GM21529 (cell line): ENCODE data around the gene ALDH18A1.

Experiments
- ATAC-seq: cut with Tn5 transposase; IDR thresholded peaks from one replicate; pipeline ENCODE4 v1.9.1; 2021; ENCODE audit not compliant: unreplicated experiment

The ALDH18A1 gene

DNA sequence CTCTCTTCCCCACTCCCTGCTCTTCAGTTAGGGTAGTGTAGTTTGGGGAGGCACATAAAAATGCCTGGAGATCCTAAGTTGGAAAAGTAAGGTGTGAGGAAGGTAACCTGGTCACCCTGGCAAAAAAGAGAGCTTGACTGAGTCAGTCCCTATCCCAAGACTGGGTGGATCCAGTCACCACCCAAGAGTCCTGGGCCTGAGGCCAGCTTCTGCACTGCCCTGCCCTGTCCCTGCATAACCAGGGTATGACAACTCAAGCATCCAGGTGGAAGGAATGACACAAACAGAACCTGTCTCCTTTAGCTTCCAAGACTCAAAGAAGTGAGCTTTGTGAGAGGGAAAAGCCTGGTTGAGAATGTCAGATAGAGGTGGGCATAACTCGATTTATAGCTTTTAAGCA is 68.5 kb downstream of the ALDH18A1 start:
- ATAC-seq = no peak

DNA sequence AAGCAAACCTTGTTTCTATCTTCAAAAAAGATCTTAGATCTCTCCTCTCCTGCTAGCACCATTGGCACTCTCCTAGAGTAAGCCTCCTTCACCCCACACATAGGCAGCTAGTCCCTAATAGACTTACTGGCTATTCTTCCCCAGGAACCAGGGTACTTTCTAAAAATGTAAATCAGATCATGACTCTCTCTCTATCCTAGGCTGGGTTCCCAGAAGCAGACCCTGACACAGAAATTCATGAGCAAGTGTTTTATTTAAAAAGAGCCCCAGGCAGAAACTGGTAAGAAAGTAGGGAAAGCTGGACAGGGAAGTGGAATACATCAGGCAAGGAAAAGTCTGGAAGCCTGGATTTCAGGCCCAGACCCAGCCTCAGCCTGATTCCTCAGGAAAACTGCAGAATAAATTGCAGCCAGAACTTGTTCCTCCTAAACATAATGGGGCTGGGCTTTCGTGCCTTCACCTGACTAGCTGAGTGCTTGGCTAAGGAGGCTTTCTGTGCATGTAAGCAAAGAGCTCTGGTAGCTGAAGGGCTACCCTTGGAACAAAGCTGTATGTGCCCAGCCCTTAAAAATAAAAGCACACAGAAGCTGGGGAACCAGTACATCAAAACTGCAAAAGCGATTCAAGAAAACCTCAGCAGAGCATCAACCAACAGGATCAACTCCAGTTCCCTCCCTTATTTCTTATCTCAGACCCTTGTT is 76.5 kb downstream of the ALDH18A1 start:
- ATAC-seq = no peak

DNA sequence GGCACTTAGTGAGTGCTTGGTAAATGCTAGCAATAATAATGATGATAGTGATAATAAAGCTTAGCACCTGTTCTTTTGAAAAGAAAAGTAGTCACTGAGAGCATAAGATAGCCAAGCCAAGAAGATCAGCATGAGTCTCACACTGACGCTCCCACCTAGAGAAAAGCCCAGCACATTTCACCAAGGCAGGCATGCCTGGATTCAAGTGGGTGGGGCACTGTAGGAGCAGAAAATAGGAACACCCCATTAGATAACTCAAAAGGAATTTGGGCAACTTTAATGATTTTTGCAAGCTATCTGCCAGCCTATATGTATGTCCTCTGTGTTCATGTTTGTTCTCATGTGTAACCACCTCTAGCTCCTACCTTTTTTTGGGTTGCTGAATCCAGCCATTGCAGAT is 77.2 kb downstream of the ALDH18A1 start:
- ATAC-seq = no peak

GRCh38 chr10:95578619-95579018 is 77.9 kb downstream of the ALDH18A1 start:
- no peak for ATAC-seq

GRCh38 chr10:95574649-95575365 is 81.7 kb downstream of the ALDH18A1 start:
- no peak for ATAC-seq

- ATAC-seq = no peak
Observed at GRCh38 chr10:95573964-95574604, 82.4 kb downstream of the ALDH18A1 start.

- ATAC-seq = no peak
Observed at GRCh38 chr10:95573527-95573926, 83.0 kb downstream of the ALDH18A1 start.

GRCh38 chr10:95572131-95572820 is 84.2 kb downstream of the ALDH18A1 start:
- no peak for ATAC-seq

DNA sequence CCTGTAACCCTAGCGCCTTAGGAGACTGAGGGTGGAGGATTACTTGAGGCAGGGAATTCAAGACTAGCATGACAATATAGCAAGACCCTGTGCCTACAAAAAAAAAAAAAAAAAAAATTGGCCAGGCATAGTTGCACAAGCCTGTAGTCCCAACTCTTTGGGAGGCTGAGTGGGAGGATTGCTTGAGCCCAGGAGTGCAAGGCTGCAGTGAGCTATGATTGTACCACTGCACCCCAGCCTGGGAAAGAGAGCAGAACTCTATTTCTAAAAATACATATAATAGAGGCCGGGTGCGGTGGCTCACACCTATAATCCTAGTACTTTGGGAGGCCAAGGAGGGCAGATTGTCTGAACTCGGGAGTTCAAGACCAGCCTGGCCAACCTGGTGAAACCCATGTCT is 85.1 kb downstream of the ALDH18A1 start:
- no peak for ATAC-seq

- ATAC-seq = no peak
Observed at GRCh38 chr10:95569368-95569767, 87.1 kb downstream of the ALDH18A1 start.

- no peak for ATAC-seq
Observed at GRCh38 chr10:95567903-95568630, 88.4 kb downstream of the ALDH18A1 start.

DNA sequence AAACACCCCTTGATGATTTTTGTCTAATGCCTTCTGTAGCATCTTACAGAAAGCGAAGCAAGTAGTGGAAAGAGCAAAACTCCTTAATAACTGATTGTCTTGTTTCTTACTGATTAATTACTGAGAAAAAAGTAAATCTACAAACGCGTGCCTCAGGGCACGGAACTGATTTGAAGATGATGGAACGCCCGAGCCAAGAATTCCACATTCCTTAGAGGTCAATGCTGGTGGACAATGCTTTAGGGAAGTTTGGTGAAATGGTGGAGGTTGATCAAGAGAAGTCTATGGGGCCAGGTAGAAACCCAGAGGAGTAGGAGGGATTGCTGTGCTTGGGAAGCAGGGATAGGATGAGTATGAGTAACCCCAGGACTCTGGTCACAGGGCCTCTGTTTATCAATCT is 90.4 kb downstream of the ALDH18A1 start:
- ATAC-seq = no peak

DNA sequence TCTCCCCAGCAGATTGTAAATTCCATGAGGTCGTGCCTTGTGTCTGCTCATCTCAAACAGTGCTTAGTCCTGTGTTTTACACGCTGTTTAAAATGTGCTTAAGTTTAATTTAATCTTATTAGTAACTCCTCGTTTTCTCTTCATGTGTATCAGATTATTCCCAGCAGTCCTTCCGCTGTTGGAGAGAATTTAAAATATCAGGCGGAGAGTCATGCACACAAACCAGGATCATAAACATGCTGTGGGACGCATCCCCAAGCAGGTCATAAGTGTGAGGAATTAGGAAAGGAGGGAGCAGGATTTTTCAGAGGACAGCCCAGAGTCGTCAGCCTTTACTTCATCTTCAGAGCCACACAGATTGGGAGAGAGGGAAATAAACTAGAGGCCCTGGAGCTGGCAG is 91.2 kb downstream of the ALDH18A1 start:
- ATAC-seq = no peak

GRCh38 chr10:95564291-95564690 is 92.2 kb downstream of the ALDH18A1 start:
- ATAC-seq = no peak

GRCh38 chr10:95562341-95562965 is 94.1 kb downstream of the ALDH18A1 start:
- no peak for ATAC-seq

GRCh38 chr10:95561864-95562177 is 94.7 kb downstream of the ALDH18A1 start:
- no peak for ATAC-seq

- peak; percentile 99 for ATAC-seq
Observed at GRCh38 chr10:95561177-95561863, 95.2 kb downstream of the ALDH18A1 start, which contains the start of gene SORBS1. SORBS1 (minus strand) TSS chr10:95561371; CDS start chr10:95441135, 120,236 bp downstream.

DNA sequence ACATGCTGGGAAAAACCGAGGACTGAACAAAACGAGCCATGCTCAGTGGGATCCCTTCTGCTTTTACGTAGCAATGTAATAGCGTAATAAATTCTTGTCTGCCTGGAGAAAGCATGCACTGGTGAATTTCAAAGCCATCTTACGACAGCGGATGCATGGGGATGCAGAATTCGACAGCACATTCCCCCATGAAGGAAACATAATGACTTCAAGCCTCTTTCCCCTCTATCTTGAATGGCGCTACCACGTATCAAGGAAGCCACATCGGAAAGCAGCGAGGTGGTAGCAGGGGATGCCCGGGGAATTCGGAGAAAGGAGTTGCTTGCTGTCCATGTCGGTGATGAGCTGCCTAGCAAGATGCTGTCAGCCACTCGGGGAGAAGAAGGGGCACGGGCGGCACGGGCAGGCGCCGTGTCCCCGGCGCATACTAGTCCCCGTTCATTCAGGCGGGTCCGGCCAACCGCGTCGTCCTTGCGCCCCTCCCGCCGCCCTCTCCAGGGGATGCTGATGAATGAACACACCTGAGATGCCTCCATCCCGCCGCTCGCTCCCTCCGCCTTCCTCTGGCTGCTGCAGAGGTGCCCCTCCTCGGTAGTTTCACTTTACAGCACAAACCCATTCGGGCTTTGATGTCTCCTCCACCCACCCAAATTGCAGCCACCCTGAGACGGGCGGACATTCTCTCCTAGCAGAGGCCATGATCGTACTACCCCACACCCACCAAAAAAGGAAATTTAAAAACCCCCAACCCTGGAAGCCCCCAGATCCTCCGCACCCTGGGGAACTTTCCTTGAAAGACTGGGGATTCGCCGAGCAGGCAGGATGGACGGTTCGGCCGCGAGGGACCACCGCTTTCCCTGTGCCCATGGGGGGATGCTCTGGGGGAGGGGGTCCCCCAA is 96.0 kb downstream of the ALDH18A1 start:
- no peak for ATAC-seq

DNA sequence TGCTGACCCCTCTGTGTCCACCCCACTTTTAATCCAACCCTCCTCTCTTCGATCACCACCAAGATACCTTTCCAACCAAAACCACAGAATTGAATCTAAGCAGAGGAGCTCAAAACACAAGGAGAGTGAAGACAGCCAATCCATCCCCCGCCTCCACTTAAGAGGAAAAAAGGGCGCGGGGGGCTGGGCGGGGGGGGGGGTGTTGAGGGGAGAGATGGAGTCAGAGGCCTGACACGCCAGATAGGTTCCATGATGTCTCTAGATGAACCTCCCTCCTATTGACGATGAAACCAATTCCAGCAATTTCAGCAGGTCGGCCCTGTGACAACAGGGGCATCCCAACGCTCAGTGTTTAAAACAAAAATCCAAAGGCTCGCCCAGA is 96.6 kb downstream of the ALDH18A1 start:
- no peak for ATAC-seq
